SH-SY5Y (cell line): ENCODE data around the gene WRAP73.

Source experiments
- GATA2 ChIP-seq: IDR thresholded peaks from 2 replicates; pipeline ENCODE4 v1.6.1; 2011; ENCODE audit warnings: mild to moderate bottlenecking, low read depth, low read length
- GATA3 ChIP-seq: IDR thresholded peaks from 2 replicates; pipeline ENCODE4 v1.6.1; 2011; ENCODE audit warnings: low read depth, mild to moderate bottlenecking, low read length, moderate library complexity

WRAP73 gene

GRCh38 chr1:3651930-3652547 is 2.1 kb upstream of the WRAP73 start, which contains the start of gene TP73:
TSS of gene TP73 (plus strand) at chr1:3652516. CDS start at chr1:3682366, 29,850 bp downstream.
- TF ChIP-seq GATA3 (no peak), GATA2 (no peak)

DNA sequence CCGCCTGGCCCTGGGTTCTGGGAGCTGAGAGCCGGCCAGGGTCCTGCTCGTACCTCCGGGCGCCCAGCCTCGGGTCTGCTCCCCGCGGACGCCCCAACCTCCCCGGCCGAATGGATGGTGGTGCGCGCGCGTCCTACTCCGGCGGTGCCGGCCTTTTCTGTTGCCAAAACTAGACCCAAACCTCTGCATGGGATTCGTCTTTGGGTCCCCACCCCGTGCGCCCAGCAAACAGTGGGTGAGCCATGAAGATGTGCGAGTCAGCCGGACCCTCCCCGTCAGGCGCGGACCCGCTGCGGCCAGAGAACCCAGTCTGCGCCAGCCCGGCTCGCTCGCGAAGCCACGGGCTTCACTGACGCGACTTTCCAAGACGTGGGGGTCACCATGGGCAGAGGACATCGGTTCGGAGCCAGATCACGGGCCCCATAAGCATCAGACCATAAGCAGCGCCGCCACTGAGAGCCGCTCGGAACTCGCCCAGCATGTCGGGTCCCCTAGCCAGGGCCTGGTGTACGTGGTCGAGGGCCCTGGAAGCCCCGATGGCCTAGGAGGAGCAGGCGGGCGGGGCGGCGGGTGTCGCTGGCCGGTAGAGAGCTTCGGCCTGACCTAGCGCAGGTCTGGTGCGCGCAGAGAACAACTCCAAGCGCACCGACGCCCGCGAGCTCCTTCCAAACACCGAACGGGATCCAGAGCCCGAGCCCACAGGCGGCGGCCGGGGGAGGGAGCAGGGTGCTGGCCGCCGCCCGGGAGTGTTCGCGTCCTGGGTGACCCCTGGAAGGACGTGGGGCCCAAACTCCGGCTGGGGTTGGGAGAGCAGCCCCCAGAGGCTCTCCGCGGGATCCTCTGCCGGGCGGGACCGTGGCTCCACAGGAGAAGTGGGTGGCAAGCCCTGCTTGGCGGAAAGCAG is 1.4 kb upstream of the WRAP73 start:
- TF ChIP-seq GATA3 (no peak), GATA2 (no peak)

DNA sequence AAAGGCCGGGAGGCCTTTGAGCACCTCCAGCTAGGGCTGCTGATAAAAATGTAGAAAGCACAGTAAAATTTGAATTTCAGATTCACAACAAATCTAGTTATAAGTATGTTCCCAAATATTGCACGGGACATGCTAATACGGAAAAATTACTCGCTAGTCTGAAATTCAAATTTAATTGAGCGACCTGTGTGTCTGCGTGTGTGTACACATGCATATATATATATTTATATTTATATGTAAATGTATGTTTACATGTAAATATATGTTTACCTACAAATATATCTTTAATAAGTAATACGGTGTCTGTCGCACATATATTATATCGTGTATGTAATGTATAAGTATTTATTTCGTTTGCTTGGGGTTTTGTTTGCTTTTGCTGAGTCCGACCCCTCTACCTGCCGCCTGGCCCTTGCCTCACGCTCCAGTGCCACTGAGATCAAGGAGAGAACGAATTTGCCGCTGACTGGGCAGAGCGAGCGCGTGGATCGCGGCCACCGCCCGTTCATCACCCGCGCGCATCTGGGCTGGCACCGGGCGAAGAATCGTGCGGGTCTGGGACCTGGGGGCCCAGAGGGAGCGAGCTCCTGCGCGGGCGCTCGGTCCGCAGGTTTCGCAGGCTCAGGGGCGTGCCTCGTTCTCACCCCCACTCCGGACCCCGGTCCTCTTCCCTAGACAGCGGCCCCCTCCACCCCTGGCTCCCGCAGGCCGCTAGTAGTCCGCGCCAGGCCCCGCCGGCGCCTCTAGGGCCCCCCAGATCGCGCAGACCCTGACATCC is 534 bp upstream of the WRAP73 start:
- TF ChIP-seq GATA3 (no peak), GATA2 (no peak)

DNA sequence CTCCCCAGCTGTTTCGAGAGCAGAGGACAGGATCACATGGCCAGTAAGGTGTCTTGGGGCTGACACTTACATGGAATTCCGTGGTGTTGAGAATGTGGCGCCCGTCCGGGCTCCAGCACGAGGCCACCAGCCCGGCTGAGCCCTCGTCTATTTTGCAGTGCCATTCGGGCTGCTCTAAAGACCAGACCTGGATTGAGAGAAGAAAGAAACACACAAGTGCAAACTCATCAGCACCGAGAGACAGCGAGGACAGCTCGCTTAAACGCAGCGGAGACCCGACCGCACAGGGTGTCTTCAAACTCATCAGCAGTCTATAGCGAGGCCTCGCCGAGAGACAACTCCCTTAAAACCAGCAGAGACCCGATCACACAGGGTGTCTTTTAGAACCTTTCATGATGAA is 3.3 kb downstream of the WRAP73 start:
- no peak for TF ChIP-seq GATA3
- TF ChIP-seq GATA2, result no peak

- TF ChIP-seq GATA3, result no peak
- no peak for TF ChIP-seq GATA2
These were observed 4.1 kb downstream of the WRAP73 start for GRCh38 chr1:3645666-3646355.

DNA sequence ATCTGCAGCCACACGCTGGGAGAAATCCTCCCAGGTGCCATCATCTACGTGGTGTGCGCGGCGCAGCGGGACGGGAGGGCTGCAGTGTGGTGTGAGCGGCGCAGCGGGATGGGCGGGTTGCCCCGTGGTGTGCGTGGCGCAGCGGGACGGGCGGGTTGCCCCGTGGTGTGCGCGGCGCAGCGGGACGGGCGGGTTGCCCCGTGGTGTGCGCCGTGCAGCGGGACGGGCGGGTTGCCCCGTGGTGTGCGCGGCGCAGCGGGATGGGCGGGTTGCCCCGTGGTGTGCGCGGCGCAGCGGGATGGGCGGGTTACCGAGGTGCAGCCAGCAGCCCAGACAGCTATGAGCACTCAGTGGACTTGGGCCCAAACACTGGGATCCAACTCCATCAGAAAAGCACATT is 4.7 kb downstream of the WRAP73 start:
- no peak for TF ChIP-seq GATA2
- TF ChIP-seq GATA3, result no peak

- TF ChIP-seq GATA3 (no peak), GATA2 (no peak)
These were observed 5.6 kb downstream of the WRAP73 start for GRCh38 chr1:3644273-3644672.

GRCh38 chr1:3642919-3643675 is 6.8 kb downstream of the WRAP73 start:
- no peak for TF ChIP-seq GATA3
- no peak for TF ChIP-seq GATA2

DNA sequence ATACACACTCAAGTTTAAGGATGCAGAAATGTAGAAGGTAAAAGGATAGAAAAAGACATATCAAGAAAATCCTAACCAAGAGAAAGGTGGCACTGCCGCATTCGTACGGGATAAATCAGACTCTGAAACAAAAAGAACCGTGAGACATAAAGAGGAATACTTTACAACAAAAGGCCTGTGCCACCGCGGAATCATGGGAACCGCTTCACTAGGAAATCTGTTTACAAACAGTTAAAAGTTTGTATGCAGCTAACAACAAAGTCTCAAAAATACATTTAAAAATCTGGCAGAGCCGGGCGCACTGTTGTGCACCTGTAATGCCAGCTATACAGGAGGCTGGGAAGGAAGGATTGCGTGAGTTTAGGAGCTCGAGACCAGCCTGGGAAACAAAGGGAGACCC is 8.1 kb downstream of the WRAP73 start:
- no peak for TF ChIP-seq GATA3
- no peak for TF ChIP-seq GATA2

DNA sequence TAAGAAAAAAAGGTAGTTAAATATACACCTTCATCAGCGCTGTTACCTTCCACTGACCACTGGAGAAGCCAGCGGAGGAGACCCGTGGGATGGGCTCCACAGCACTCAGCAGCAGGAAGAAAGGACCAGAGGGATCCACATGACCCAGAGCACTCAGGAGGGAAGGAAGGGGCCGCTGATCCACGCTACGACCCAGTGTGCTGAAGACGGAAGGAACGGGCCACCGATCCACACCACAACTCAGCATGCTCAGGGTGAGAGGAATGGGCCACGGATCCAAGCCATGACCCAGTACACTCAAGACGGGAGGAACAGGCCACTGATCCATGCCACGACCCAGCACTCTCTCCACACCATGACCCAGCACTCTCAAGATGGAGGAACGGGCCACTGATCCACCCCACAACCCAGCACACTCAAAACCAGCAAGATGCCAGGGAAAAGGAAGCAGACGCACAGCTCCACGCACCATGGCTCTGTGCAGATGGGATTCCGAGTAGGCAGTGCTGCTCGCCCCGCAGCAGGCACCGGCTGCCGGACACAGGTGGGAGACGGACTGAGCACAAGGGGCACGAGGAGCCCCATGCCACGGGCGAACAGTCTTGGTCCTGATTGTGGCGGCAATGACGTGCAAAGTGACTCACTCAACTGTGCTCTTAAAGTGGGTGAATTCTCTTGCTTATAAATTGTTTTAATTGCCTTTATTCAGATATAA is 8.7 kb downstream of the WRAP73 start:
- TF ChIP-seq GATA2 (no peak), GATA3 (no peak)

GRCh38 chr1:3640121-3640837 is 9.6 kb downstream of the WRAP73 start:
- no peak for TF ChIP-seq GATA2
- no peak for TF ChIP-seq GATA3

- TF ChIP-seq GATA3 (no peak), GATA2 (no peak)
These were observed 10.4 kb downstream of the WRAP73 start for GRCh38 chr1:3639397-3639911.
